GM19193 (cell line): ENCODE measurements around the gene CUX1.

Source experiments
- POLR2A ChIP-seq: IDR thresholded peaks from 4 replicates; pipeline ENCODE4 v1.6.1; 2011; ENCODE audit not compliant: insufficient read depth, insufficient read length; ENCODE audit errors: extremely low read depth

Gene CUX1

GRCh38 chr7:101971457-101971856 lies 154.0 kb downstream of the CUX1 start:
- TF ChIP-seq POLR2A = no peak

GRCh38 chr7:101972627-101973026 lies 155.2 kb downstream of the CUX1 start:
- no peak for TF ChIP-seq POLR2A

GRCh38 chr7:101973130-101973529 lies 155.7 kb downstream of the CUX1 start:
- TF ChIP-seq POLR2A = no peak

GRCh38 chr7:101974393-101974792 lies 157.0 kb downstream of the CUX1 start:
- no peak for TF ChIP-seq POLR2A

DNA sequence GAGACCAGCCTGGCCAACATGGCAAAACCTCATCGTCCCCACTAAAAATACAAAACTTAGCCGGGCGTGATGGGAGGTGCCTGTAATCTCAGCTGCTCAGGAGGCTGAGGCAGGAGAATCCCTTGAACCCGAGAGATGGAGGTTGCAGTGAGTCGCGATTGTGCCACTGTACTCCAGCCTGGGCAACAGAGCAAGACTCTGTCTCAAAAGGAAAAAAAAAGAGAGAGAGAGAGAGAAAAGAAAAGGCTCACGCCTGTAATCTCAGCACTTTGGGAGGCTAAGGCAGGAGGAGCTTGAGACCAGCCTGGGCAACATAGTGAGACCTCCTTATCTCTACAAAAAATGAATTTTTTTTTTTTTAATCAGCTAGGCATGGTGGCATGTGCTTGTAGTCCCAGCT lies 157.6 kb downstream of the CUX1 start:
- no peak for TF ChIP-seq POLR2A

DNA sequence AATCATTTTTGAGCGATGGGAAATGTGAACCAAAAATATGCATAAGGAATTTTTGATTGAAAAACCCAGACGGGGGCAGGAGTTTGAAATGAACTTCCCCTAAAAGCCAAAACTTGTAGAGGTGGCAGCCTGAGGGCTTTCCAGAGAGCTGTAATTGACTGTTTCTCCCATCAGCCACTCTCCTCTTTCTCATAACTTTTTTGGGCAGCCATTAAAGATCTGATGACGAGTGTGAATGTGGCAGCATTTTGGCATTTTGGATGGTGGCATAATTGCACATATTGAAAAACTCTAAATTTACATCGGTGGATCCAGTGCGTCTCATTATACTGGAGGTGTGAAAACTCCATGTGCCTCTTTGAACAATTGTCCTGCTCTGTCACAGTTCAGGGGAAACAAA lies 159.0 kb downstream of the CUX1 start:
- TF ChIP-seq POLR2A = no peak

GRCh38 chr7:101977249-101977648 lies 159.8 kb downstream of the CUX1 start:
- no peak for TF ChIP-seq POLR2A

- TF ChIP-seq POLR2A = no peak
Observed at GRCh38 chr7:101978683-101979082, 161.3 kb downstream of the CUX1 start.

GRCh38 chr7:101983147-101983811 lies 165.9 kb downstream of the CUX1 start:
- TF ChIP-seq POLR2A = no peak

DNA sequence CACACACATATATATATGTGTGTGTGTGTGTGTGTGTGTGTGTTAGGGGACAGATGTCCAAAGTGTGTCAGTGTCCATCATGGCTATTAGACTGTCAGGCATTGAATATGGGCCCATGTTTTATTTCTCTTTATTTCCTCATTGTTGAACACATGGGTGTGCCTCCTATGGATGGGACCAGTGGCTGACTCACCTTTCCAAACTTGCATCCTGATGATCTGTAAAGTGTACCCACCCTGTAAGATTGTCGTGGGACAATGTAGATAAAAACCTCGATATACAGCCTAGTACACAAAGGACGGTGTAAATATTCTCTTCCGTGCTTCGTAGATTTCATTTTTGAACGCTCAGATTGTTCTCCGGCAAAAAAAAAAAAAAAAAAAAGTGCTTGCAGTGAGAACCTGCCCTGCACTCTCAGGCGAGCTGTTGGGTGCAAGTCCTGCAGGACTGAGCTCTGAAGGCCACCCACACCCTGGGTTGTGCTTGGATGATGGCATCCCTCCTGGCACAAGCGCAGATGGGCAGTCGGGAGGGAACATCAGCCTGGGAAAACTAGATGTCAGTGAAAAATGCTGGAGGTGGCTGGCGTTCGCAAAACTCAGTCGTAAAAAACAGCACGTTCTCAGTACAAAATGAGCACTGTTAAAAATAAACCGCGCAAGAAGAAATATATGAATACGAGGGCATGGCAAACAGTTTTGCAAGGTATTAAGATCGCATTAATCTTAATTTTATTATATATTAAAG lies 166.9 kb downstream of the CUX1 start:
- TF ChIP-seq POLR2A = no peak

DNA sequence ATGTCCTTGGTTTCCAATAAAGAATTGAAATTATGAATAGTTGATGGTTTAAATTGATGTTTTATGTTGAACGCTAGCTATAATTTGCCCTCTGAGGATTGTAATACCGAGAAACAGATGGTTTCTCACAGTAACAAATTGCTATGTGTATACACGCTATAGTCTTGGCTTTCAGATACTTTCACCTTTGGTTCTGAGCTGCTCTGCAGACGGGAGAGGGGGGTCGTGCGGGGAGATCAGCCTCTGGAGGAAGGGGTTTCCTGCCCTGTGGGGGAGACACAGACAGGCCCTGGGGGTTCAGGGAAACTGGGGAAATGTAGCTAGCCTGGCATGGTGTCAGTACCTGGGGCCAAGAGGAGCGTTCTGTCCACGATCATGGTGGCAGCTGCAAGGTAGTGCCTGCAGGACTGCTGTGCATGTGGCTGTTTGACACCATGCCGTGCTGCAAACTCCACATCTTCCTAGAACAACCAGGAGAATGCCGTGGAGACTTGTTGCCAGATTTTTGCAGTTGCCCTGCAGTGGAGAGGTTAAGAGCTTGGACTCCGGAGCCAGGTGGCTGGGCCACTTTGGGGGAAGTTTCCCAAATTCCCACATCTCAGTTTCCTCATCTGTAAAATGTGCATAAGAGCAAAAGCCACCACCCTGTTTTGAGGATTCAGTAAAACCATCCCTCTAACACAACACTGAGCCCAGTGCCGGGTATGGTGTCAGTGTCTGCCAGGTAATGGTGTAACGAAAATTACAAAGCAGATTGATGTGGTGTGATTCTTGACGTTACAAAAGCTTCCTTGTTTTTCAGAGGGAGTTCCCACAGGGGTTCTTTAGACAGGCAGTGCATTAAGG lies 167.9 kb downstream of the CUX1 start:
- no peak for TF ChIP-seq POLR2A

DNA sequence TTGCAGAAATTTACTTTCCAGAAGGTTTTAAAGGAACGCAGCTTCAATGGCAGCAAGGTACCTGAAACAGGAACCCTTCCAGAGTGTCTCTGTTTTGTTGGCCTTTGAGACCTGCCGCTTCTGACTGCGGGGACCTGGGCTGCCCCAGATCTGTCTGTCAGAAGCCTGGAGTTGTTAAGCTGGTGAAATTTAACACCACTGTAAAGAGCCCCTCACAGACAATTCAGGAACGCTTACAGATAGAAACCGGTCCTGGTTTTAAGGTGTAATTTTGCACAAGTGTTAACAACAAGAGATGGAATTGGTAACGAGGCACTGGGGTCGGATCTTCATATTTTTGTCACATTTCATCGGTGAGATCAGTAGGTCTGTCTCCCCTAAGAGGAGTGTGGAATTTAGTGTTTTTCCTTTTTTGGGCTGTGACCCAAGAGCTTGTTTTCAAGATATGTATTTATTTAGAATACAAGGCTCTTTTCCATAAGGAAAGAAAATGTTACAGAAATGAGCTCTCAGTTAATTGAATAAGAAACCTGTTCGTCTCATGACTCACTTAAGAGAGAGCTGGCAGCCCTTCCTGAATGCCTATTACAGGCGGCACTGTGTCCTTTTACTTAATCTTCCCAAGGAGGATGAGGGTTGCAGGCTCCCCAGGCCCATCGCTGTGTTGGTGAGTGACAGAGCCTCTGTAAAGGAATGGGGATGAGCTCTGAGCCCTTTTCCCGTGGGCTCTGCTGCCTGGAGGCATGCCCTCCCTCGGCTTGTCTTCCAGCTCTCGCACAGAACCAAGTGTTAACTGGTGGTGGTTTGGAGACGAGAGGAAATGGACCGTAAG lies 168.7 kb downstream of the CUX1 start:
- no peak for TF ChIP-seq POLR2A

DNA sequence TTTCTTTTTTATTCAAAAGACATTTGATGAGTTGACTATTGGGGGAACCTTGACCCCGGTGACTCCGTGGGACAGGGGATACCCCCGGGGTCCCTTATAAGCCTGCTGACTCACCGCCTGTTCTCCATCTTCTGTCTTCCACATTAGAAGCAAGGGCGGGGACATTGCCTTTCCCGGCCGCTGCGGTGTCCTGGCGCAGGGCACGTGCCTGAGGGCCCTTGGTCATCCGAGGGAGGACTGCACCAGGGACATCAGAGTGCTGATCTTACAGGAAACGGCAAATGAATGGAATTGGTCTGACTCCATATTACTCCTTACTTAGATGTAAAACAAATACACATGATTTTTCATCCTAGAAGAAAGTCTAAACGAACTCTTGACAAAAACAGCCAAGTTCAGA lies 170.1 kb downstream of the CUX1 start:
- TF ChIP-seq POLR2A = no peak

GRCh38 chr7:101988513-101988912 lies 171.1 kb downstream of the CUX1 start:
- TF ChIP-seq POLR2A = no peak

DNA sequence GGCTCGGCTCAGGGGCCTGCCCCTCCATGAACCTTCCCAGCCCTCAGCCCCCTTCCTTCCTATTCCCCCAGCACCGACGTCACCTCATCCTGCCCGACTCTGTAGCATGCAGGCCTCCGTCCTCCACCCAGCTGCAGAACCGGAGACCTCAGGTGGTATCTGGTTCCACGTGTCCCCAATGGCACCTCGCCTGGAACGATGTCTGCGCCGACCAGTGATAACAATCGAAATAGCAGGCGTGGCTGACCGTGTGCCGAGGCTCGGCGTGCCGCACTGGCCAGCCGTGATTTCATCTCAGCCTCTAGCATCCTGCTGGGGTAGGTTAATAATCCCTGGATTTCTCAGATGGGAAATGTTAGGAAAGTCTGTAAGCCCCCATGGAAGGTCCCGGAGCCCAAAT lies 171.7 kb downstream of the CUX1 start:
- no peak for TF ChIP-seq POLR2A
